ENCODE data around the gene NEDD9. TPM values are rescaled to one million over a fixed set of nuclear protein-coding genes. Genes with fewer than 3 reads are reported as not detected.

NEDD9 gene
- total and polyA plus RNA-seq, 5 donors: 20.9 to 38.0 (median 25.9) TPM

DNA sequence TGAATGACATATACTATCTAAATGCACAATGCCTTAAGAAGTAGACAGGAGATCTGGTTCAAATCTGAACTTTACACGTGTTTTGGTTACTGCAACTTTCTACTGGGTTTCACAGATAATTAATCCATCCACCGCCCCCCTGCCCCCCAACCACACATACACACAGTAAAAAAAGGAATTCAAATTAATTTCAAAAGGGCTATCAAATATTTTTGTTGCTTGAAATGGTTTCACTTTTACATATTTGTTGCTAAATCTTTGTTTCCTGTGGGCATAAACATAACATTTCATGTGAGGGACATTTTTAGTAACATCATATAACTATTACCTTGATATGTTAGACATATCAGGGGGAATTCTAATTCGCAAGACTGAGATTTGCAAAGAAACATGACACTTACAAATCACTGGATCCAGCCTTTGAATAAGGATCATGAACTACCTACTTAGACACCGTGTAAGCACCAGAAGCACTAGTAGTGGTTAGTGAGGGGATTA is 7.5 kb downstream of the NEDD9 start:
- intact Hi-C loops (cut with DNase I): loop anchor here in 2 of 4 donors (10.0 kb wide), 1 partner anchor 50 kb away; no protein-coding TSS in a partner anchor
- Histone ChIP-seq H3K9me3 (ENCODE audit: control insufficient read depth, low read length) (no peaks in the 10 kb centered on the region), H3K27ac (ENCODE audit: low read length) (no peak overlapping the region), H3K27me3 (ENCODE audit: control insufficient read depth, insufficient read depth) (no peaks in the 10 kb centered on the region), H3K4me3 (ENCODE audit: low read length) (peak overlapping the region; percentile 7), H3K4me1 (ENCODE audit: control insufficient read depth, insufficient read depth, low read length) (peaks cover 6% of the 10 kb centered on the region)
- WGBS: 57% methylated on average over 4 of the region's 4 CpGs
- ATAC-seq: no peak
- DNase-seq: no peak

DNA sequence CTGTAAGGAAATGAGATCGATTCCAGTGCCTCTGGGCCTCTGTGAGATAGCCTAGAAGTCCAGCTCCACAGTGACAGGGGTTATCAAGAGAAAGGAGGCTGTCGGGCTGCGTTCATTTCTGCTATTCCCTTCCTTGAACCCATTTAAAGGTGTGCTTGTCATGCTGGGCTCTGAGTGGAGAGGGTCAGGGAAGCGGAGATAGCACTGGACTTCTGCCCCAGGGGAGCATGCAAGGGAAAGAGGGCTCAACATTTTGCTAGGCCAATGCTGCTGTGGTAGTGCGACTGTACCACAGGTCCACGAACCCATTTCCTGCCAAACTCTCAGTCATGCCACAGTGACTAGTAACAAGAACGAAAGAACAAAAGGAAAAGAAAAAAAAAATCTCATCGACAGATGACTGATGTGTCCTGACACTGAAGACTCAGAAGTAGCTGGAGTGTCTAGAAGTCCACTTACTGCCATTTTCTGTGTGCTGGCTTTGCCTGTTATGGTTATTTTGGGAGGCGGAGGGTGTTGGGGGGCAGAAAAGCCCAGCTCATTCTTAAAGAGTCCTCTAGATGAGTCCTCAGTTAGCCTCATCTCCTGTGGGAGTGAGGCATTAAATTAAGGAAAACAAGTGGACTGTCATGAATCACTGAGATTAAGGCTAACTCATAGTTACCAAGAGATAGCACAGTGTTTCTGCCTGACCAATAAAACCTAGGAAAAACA is 8.1 kb downstream of the NEDD9 start:
- 60% methylated on average over 9 of the region's 9 CpGs for WGBS
- peak overlapping the region; percentile 26 for H3K4me3 ChIP-seq (ENCODE audit: low read length)
- intact Hi-C loops (cut with DNase I): loop anchor here in 2 of 4 donors (10.0 kb wide), 1 partner anchor 50 kb away; no protein-coding TSS in a partner anchor
- no peaks in the 10 kb centered on the region for H3K9me3 ChIP-seq (ENCODE audit: control insufficient read depth, low read length)
- DNase-seq: no peak
- peak in 1 of 2 donors; percentile 49 for ATAC-seq
- peak overlapping the region; percentile 84 for H3K27ac ChIP-seq (ENCODE audit: low read length)
- no peaks in the 10 kb centered on the region for H3K27me3 ChIP-seq (ENCODE audit: control insufficient read depth, insufficient read depth)
- H3K4me1 ChIP-seq (ENCODE audit: control insufficient read depth, insufficient read depth, low read length): peaks cover 10% of the 10 kb centered on the region

DNA sequence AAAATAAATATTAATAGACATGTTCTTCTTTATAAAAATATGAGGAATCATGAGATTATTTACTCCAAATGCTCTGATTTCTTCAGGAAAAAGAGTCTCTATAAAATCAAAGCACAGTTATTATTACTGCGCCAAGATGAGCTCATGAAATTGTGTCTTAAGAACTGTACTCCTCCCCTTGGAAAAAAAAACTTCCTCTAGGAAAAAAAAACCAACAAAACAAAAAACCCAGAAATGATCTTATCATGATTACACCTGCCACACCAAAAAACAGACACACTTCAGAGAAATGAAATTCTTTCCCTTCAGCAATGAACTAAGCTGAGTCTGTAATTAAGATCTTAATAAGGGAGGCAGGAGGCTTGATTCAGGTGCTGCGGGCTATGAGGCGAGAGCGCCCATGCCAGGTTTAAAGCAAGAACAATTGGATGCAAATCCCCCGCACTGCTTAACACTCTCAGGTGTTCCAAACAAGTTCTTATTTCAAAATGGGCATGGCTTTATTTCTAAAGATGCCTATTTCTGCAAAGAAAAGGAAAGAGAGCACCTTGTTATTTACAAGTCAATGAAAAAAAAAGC is 9.1 kb downstream of the NEDD9 start:
- DNase-seq: no peak
- peaks cover 15% of the 10 kb centered on the region for H3K4me1 ChIP-seq (ENCODE audit: control insufficient read depth, insufficient read depth, low read length)
- ATAC-seq: no peak
- H3K27ac ChIP-seq (ENCODE audit: low read length): no peak overlapping the region
- WGBS: 76% methylated on average over 5 of the region's 5 CpGs
- H3K9me3 ChIP-seq (ENCODE audit: control insufficient read depth, low read length): no peaks in the 10 kb centered on the region
- no peaks in the 10 kb centered on the region for H3K27me3 ChIP-seq (ENCODE audit: control insufficient read depth, insufficient read depth)
- peak overlapping the region; percentile 26 for H3K4me3 ChIP-seq (ENCODE audit: low read length)
- intact Hi-C loops (cut with DNase I): loop anchor here in 2 of 4 donors (10.0 kb wide), 1 partner anchor 49 kb away; no protein-coding TSS in a partner anchor

GRCh38 chr6:11222385-11223277 is 9.8 kb downstream of the NEDD9 start:
- Histone ChIP-seq H3K4me3 (ENCODE audit: low read length) (peak overlapping the region; percentile 13), H3K27ac (ENCODE audit: low read length) (peak overlapping the region; percentile 57), H3K27me3 (ENCODE audit: control insufficient read depth, insufficient read depth) (no peaks in the 10 kb centered on the region), H3K9me3 (ENCODE audit: control insufficient read depth, low read length) (no peaks in the 10 kb centered on the region), H3K4me1 (ENCODE audit: control insufficient read depth, insufficient read depth, low read length) (peaks cover 16% of the 10 kb centered on the region)
- 65% methylated on average over 5 of the region's 5 CpGs for WGBS
- ATAC-seq: no peak
- intact Hi-C loops (cut with DNase I): loop anchor here in 2 of 4 donors (10.0 kb wide), 1 partner anchor 48 kb away; no protein-coding TSS in a partner anchor
- DNase-seq: no peak

DNA sequence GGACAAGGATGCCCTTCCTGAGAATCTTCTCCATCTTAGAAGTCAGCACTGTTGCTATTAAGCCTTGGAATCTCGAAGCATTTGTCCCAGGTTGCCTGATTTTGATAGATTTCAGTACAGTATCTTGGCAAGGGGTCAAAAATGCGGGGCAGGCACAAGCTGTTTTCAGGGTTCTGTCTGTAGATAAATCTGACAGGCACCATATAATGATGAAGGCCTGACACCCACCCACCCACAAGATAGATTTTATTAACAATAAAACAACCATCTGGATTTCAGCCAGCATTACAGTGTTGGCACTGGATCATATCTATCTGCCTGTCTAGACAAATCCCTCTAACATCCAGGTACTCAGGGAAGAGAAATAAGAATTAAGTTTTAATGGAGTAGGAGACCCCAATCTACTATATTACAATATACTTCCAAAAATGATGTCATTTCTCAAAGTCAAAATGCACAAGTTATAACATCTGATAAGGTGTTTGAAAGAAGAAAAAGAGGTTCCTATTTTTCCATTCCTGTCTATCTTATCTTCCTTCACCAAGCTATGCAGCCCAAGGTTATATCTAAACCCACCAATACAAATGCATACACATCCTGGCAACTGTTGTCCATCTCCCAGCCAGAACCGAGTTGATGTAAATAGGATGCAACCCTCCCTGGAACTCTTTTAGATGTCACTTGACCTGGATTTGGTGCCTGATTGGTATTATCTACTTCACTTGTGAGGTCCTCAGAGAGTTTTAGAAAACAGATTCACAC is 10.7 kb downstream of the NEDD9 start:
- H3K27ac ChIP-seq (ENCODE audit: low read length): peak overlapping the region; percentile 8
- ATAC-seq (no peak), DNase-seq (no peak)
- H3K27me3 ChIP-seq (ENCODE audit: control insufficient read depth, insufficient read depth): no peaks in the 10 kb centered on the region
- peaks cover 21% of the 10 kb centered on the region for H3K4me1 ChIP-seq (ENCODE audit: control insufficient read depth, insufficient read depth, low read length)
- intact Hi-C loops (cut with DNase I): loop anchor here in 2 of 4 donors (10.0 kb wide), 1 partner anchor 47 kb away; no protein-coding TSS in a partner anchor
- WGBS: 57% methylated on average over 3 of the region's 3 CpGs
- no peak overlapping the region for H3K4me3 ChIP-seq (ENCODE audit: low read length)
- no peaks in the 10 kb centered on the region for H3K9me3 ChIP-seq (ENCODE audit: control insufficient read depth, low read length)

GRCh38 chr6:11219400-11219834 is 13.1 kb downstream of the NEDD9 start:
- Histone ChIP-seq H3K27ac (ENCODE audit: low read length) (peak overlapping the region; percentile 90), H3K4me1 (ENCODE audit: control insufficient read depth, insufficient read depth, low read length) (peaks cover 36% of the 10 kb centered on the region), H3K4me3 (ENCODE audit: low read length) (no peak overlapping the region), H3K9me3 (ENCODE audit: control insufficient read depth, low read length) (no peaks in the 10 kb centered on the region), H3K27me3 (ENCODE audit: control insufficient read depth, insufficient read depth) (no peaks in the 10 kb centered on the region)
- DNase-seq: no peak
- WGBS: 57% methylated on average over 4 of the region's 4 CpGs
- ATAC-seq: peak in 1 of 2 donors; percentile 12
- intact Hi-C loops (cut with DNase I): no loop called here

DNA sequence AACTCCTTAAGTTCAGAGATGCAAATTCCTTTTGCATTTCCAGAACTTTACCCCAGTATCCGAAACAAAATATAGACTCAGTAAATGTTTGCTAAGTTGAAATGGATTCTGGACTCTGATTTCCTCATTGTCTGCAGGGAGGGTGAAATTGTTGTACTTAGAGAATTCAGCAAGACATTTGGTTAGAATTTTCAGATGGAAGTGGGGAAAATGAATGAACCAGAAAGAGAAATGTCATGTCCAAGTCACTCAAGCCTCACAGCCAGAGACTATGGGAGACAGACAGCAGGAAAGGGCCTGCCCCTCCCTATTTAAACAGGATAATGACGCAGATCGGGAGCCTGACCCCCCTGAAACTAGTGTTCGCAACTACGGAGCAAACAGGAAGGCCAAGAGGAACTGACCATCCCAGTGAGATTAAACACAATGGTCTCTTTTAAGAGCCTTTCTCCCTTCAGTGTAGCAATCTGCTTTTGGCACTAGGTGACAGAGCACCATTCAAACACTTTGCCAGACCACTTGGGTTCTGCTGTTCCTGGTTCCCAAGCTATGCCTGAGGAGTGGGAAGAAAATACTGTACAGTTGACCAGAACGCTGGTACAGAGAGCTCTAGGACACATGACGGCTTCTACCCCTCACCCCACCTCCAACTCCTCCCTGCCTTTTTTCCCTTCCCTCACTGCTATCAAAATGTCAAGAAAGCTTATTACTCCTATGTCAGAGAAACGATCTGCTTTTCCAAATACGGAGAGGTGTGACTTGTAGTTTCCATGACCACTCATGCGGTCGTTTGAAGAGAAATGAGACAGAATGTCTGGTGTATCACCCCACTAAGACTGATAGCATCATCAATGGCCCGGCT is 13.7 kb downstream of the NEDD9 start:
- DNase-seq: peak; percentile 82 to 87 (median 83)
- H3K27ac ChIP-seq (ENCODE audit: low read length): peak overlapping the region; percentile 90
- 30% methylated on average over 12 of the region's 12 CpGs for WGBS
- peak; percentile 91 to 94 for ATAC-seq
- H3K4me1 ChIP-seq (ENCODE audit: control insufficient read depth, insufficient read depth, low read length): peaks cover 40% of the 10 kb centered on the region
- H3K4me3 ChIP-seq (ENCODE audit: low read length): no peak overlapping the region
- H3K27me3 ChIP-seq (ENCODE audit: control insufficient read depth, insufficient read depth): no peaks in the 10 kb centered on the region
- no peaks in the 10 kb centered on the region for H3K9me3 ChIP-seq (ENCODE audit: control insufficient read depth, low read length)
- intact Hi-C loops (cut with DNase I): no loop called here

DNA sequence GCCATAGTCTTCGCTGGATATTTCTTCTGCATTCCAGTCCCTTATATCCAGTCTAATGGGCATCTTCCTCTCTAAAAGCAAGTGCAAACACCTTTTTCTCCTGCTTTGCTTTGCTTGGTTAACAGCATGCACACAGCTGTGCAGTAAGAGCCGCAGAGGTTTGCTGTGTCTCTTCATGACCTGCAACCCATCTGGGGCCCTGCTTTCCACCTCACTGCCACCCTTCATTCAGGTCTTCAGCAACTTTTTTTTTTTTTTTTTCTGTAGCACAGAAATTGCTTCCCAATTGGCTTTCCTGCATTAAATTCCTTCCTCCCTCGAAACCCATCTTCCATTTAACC is 14.4 kb downstream of the NEDD9 start:
- ATAC-seq (no peak), DNase-seq (no peak)
- 79% methylated on average over 3 of the region's 3 CpGs for WGBS
- intact Hi-C loops (cut with DNase I): no loop called here
- H3K4me1 ChIP-seq (ENCODE audit: control insufficient read depth, insufficient read depth, low read length): peaks cover 47% of the 10 kb centered on the region
- no peaks in the 10 kb centered on the region for H3K27me3 ChIP-seq (ENCODE audit: control insufficient read depth, insufficient read depth)
- H3K4me3 ChIP-seq (ENCODE audit: low read length): no peak overlapping the region
- no peaks in the 10 kb centered on the region for H3K9me3 ChIP-seq (ENCODE audit: control insufficient read depth, low read length)
- peak overlapping the region; percentile 68 for H3K27ac ChIP-seq (ENCODE audit: low read length)

- Histone ChIP-seq H3K27me3 (ENCODE audit: control insufficient read depth, insufficient read depth) (no peaks in the 10 kb centered on the region), H3K27ac (ENCODE audit: low read length) (peak overlapping the region; percentile 68), H3K4me3 (ENCODE audit: low read length) (no peak overlapping the region), H3K9me3 (ENCODE audit: control insufficient read depth, low read length) (no peaks in the 10 kb centered on the region), H3K4me1 (ENCODE audit: control insufficient read depth, insufficient read depth, low read length) (peaks cover 44% of the 10 kb centered on the region)
- no peak for ATAC-seq
- 67% methylated on average over 4 of the region's 4 CpGs for WGBS
- intact Hi-C loops (cut with DNase I): no loop called here
- DNase-seq: no peak
Measured at GRCh38 chr6:11217360-11218101, 14.9 kb downstream of the NEDD9 start.
